Fibroblast of the aortic adventitia (primary cell): ENCODE results near the gene PAAF1. TPM values are rescaled to one million over a fixed set of nuclear protein-coding genes. Genes with fewer than 3 reads are reported as not detected.

Experiments
- DNase-seq: peaks from one replicate; pipeline ENCODE4 v3.0.0-alpha.2; 2010; ENCODE audit warnings: low read depth
- H3K4me3 ChIP-seq: 2 replicates; pipeline ENCODE4 v1.5.1; 2011; ENCODE audit warnings: low read depth, mild to moderate bottlenecking, control low read depth, low read length, moderate library complexity
- CTCF ChIP-seq: IDR thresholded peaks from 2 replicates; pipeline ENCODE4 v1.5.1; 2011; ENCODE audit warnings: mild to moderate bottlenecking, low read length, control low read depth, inconsistent platforms; ENCODE audit not compliant: insufficient read depth
- total RNA-seq: library from RNA; depleted of rRNA; stranded (reverse); fragments of >200 nt; gene quantifications from 2 replicates; pipeline ENCODE4 v1.2.3, GENCODE V29; 2012; ENCODE audit warnings: low replicate concordance

The PAAF1 gene
- total RNA-seq, 1 donor, result 11.1 TPM

DNA sequence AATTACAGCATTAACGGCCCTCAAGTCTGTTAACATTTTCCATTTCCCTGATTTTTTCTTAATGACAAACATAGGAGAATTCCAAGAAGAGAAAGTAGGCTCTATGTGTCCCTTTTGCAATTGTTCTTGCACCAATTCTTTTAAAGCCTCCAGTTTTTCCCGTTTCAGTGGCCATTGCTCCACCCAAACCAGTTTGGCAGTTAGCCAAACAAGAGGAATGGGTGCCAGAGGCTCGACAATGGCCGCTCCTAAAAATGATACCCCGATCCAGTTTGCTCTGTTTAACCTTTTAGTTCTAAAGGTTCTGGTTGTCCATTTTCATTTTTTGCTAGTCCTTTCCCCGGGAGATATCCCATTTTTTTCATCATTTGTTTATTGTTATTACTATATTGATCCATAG, 67.3 kb downstream of the PAAF1 start:
- no peak for DNase-seq
- TF ChIP-seq CTCF, result no peak
- no peak overlapping the region for H3K4me3 ChIP-seq

GRCh38 chr11:73944901-73945300, 68.1 kb downstream of the PAAF1 start:
- DNase-seq, result no peak
- H3K4me3 ChIP-seq, result no peak overlapping the region
- no peak for TF ChIP-seq CTCF

DNA sequence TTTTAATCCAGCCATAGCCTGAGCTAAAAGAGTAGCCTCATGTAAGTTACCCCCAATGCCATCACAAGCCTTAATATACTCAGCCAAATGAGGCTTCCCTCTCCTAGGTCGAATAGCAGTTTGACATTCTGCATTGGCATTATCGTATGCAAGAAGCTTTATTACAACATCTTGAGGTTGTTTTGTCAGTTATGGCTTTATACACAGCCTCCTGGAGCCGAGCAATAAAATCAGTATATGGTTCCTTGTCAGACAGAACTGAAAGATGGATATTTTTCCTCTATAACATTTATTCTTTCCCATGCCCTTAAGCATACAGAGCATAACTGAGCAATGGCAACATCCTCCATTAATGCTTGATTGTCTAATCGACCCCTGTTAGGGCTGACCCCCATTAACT, 68.6 kb downstream of the PAAF1 start:
- TF ChIP-seq CTCF, result no peak
- no peak for DNase-seq
- no peak overlapping the region for H3K4me3 ChIP-seq

- DNase-seq, result no peak
- H3K4me3 ChIP-seq, result no peak overlapping the region
- TF ChIP-seq CTCF, result no peak
Observed at GRCh38 chr11:73946798-73947458, 70.1 kb downstream of the PAAF1 start.

DNA sequence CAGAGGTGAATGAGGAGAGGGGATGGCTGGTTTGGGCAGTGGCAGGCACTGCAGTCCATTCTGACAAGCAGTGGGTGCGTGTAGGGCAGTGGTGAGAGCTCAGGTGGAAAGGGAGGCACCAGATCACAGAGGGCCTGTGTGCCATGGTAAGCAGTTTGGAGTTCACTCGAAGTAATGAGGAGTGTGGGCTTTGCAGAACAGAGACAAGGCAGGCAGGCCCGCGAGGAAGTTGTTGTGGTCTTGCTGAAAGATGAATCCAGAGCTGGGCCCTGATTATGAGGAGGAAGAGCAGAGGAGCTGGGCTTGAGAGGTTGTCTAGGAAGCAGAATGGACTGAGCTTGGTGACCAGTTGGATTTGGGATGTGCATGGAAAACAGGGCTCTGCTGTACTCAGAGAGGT, 72.4 kb downstream of the PAAF1 start:
- no peak overlapping the region for H3K4me3 ChIP-seq
- no peak for DNase-seq
- TF ChIP-seq CTCF, result no peak

GRCh38 chr11:73949912-73950311, 73.1 kb downstream of the PAAF1 start:
- H3K4me3 ChIP-seq, result no peak overlapping the region
- DNase-seq, result no peak
- TF ChIP-seq CTCF, result no peak

DNA sequence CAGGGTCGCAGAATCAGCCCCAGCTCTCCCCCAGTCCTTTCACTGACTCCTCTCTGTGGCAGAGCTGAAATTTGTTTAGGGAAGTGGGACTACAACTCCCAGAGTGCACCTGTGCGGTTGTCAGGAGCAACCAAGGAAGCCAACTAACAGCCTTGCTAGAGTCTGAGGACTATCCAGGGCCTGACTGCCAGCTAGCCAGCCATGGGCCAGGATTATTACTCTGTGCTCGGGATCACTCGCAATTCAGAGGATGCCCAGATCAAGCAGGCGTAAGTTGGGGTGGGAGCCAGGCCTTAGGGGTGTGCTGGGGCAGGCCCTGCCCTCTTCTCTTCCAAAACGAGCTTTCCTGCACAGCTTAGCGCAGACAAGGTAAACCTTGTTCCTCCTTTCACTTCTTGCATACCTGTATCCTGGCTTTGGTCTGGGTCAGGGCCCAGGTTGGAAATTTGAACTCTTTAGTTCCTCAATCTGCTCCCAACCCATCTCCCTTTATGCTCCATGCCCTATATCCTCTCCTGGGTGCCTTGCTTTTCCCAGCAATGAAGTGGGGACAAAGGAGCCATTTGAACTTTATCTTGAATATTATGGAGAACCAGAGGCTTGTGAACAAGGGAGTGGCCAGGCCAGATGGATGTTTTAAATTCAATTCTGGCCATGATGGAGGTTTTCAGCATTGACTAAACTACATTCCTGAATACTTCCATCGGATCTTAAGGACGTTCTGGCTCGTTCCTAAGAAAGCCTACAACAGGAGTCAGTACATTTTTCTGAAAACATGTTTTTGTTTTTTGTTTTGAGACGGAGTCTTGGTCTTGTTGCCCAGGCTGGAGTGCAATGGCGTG, 74.3 kb downstream of the PAAF1 start, which contains the start of gene DNAJB13:
DNAJB13 (plus strand) TSS at position 158 of the 842 bp plus-strand sequence; CDS start at position 202, 44 bp downstream.
- no peak for TF ChIP-seq CTCF
- no peak within 1 kb of the TSS for H3K4me3 ChIP-seq
- DNase-seq, result peak; percentile 40
